Neuronal stem cell (in vitro differentiated cells): Measurements from ENCODE around the gene CKAP2. TPM values are rescaled to one million over a fixed set of nuclear protein-coding genes. Genes with fewer than 3 reads are reported as not detected.

Source experiments
- DNase-seq: peaks from one replicate; pipeline ENCODE4 v3.0.0-alpha.2; 2013; ENCODE audit warnings: low spot score
- H2AFZ ChIP-seq: one replicate; pipeline ENCODE4 v1.6.1; 2013; ENCODE audit warnings: mild to moderate bottlenecking, low read length, inconsistent platforms
- H2AK5ac ChIP-seq: 2 replicates; pipeline ENCODE4 v1.6.1; 2013; ENCODE audit warnings: low read depth, mild to moderate bottlenecking, inconsistent platforms, low read length, moderate library complexity, mixed read lengths
- H2BK120ac ChIP-seq: 2 replicates; pipeline ENCODE4 v1.6.1; 2013; ENCODE audit warnings: low read depth, mild to moderate bottlenecking, inconsistent platforms, low read length, moderate library complexity, mixed read lengths
- H2BK12ac ChIP-seq: one replicate; pipeline ENCODE4 v1.6.1; 2013; ENCODE audit warnings: low read length, inconsistent platforms
- H2BK15ac ChIP-seq: 2 replicates; pipeline ENCODE4 v1.6.1; 2013; ENCODE audit warnings: mild to moderate bottlenecking, low read length, inconsistent platforms, mixed read lengths
- H2BK5ac ChIP-seq: one replicate; pipeline ENCODE4 v1.6.1; 2013; ENCODE audit warnings: inconsistent platforms, mild to moderate bottlenecking, low read length, moderate library complexity
- H3K14ac ChIP-seq: one replicate; pipeline ENCODE4 v1.6.1; 2013; ENCODE audit warnings: low read length, inconsistent platforms
- H3K18ac ChIP-seq: 2 replicates; pipeline ENCODE4 v1.6.1; 2013; ENCODE audit warnings: low read length, inconsistent platforms
- H3K23ac ChIP-seq: 2 replicates; pipeline ENCODE4 v1.6.1; 2013; ENCODE audit warnings: low read depth, mild to moderate bottlenecking, mixed read lengths, low read length, inconsistent platforms; ENCODE audit not compliant: poor library complexity
- H3K27ac ChIP-seq: replicated peaks from 3 replicates; pipeline ENCODE4 v1.5.1; 2013; ENCODE audit warnings: low read length, inconsistent platforms
- H3K27me3 ChIP-seq, 3 experiments: 2 replicates each; pipeline ENCODE4 v1.6.1; 2013; ENCODE audit warnings: low read length in 3 of 3, mild to moderate bottlenecking in 2 of 3, inconsistent platforms in 1 of 3, low read depth in 1 of 3, mixed read lengths in 1 of 3, moderate library complexity in 1 of 3; ENCODE audit not compliant: control insufficient read depth in 3 of 3, insufficient read depth in 3 of 3
- H3K36me3 ChIP-seq, 2 donors: replicated peaks in 1 of 2; 2 replicates each; pipeline ENCODE4 v1.6.1; 2013; ENCODE audit warnings: low read length in 2 of 2; ENCODE audit not compliant: control insufficient read depth in 2 of 2, insufficient read depth in 2 of 2
- H3K4ac ChIP-seq: 2 replicates; pipeline ENCODE4 v1.6.1; 2013; ENCODE audit warnings: inconsistent platforms, mild to moderate bottlenecking, low read length, moderate library complexity
- H3K4me1 ChIP-seq, 2 donors: 1 replicate in 1 of 2; 2 replicates in 1 of 2; pipeline ENCODE4 v1.6.1; 2013; ENCODE audit warnings: low read length in 2 of 2, low read depth in 1 of 2; ENCODE audit not compliant: control insufficient read depth in 2 of 2, insufficient read depth in 1 of 2
- H3K4me2 ChIP-seq: one replicate; pipeline ENCODE4 v1.6.1; 2013; ENCODE audit warnings: mild to moderate bottlenecking, low read length, inconsistent platforms; ENCODE audit not compliant: insufficient read depth, poor library complexity, severe bottlenecking
- H3K4me3 ChIP-seq, 2 donors: 2 replicates each; pipeline ENCODE4 v1.5.1; 2013; ENCODE audit warnings: low read length in 2 of 2, mild to moderate bottlenecking in 2 of 2, inconsistent platforms in 1 of 2, moderate library complexity in 1 of 2
- H3K79me1 ChIP-seq: one replicate; pipeline ENCODE4 v1.6.1; 2013; ENCODE audit warnings: low read depth, mild to moderate bottlenecking, inconsistent platforms, low read length, moderate library complexity
- H3K9ac ChIP-seq: one replicate; pipeline ENCODE4 v1.6.1; 2013; ENCODE audit warnings: mild to moderate bottlenecking, low read depth, low read length, inconsistent platforms; ENCODE audit not compliant: poor library complexity
- H3K9me3 ChIP-seq, 2 donors: replicated peaks in 1 of 2; 2 replicates each; pipeline versions ENCODE3 to v1.6.1; 2013; ENCODE audit warnings: low read length in 2 of 2, mild to moderate bottlenecking in 2 of 2, inconsistent platforms in 1 of 2, low read depth in 1 of 2, mixed read lengths in 1 of 2, moderate library complexity in 1 of 2; ENCODE audit not compliant: control insufficient read depth in 2 of 2, insufficient read depth in 1 of 2
- H4K8ac ChIP-seq: one replicate; pipeline ENCODE4 v1.6.1; 2013; ENCODE audit warnings: low read depth, mild to moderate bottlenecking, inconsistent platforms, low read length, moderate library complexity
- H4K91ac ChIP-seq: one replicate; pipeline ENCODE4 v1.6.1; 2013; ENCODE audit warnings: low read length, low read depth, mild to moderate bottlenecking, inconsistent platforms; ENCODE audit not compliant: poor library complexity
- WGBS, 2 donors: extraction: QIAGEN DNeasy Blood & Tissue Kit; methylation state at CpG; one replicate each; pipeline ENCODE4 v1.1.7; 2013; ENCODE audit warnings: missing lambda C conversion rate in 2 of 2, mixed read lengths in 1 of 2; ENCODE audit not compliant: insufficient read length in 2 of 2, insufficient replicate concordance in 1 of 2; ENCODE audit errors: extremely low coverage in 2 of 2; 5-methylcytosine and 5-hydroxymethylcytosine counted together
- polyA plus RNA-seq, 2 experiments: library from polyadenylated mRNA; stranded (reverse); fragments of 200-250 nt; gene quantifications; one replicate each; pipeline ENCODE4 v1.2.3, GENCODE V29; 2013

CKAP2 gene, protein sequence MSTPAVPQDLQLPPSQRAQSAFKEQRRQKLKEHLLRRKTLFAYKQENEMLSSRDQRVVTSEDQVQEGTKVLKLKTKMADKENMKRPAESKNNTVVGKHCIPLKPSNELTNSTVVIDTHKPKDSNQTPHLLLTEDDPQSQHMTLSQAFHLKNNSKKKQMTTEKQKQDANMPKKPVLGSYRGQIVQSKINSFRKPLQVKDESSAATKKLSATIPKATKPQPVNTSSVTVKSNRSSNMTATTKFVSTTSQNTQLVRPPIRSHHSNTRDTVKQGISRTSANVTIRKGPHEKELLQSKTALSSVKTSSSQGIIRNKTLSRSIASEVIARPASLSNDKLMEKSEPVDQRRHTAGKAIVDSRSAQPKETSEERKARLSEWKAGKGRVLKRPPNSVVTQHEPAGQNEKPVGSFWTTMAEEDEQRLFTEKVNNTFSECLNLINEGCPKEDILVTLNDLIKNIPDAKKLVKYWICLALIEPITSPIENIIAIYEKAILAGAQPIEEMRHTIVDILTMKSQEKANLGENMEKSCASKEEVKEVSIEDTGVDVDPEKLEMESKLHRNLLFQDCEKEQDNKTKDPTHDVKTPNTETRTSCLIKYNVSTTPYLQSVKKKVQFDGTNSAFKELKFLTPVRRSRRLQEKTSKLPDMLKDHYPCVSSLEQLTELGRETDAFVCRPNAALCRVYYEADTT
- 151 TPM for polyA plus RNA-seq (2013, experiment 1 of 2)
- 152 TPM for polyA plus RNA-seq (2013, experiment 2 of 2)

DNA sequence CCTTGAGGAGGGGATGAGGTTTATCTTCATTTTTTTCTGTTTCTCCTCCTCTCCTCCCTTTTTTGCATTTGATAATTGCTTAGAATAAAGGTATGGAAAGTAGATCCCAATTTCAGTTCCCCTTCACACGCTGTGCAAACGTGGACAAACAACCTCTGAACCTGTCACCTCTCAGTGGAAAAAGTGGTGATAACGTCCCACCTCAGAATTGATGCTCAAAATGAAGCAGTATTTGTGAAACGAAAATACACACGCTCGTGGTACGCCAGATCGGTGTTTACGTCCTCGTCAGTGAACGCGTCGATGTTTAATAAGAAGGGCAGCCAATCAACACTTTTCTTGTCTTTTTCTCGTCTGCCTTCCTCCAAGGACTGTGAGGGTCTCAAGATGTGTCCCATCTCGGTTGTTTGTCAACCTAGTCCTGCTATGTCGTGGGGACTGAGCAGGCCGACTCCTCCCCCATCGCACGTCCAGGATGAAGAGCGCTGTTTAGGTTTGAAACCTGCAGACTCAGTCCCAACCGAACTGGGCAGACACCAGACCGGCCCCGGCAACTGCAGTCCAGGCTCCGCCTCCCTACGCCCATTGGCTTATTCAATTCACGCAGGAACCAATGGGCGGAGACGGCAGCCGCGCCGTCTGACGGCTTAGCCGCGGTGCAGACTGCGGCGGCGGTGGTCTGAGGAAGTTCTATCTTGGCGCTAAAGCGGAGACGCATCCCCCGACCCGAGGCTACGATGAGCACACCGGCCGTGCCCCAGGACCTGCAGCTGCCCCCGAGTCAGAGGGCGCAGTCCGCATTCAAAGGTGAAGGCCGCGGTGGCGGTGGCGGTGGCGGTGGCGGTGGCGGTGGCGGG is at the start of gene CKAP2:
CKAP2 (plus strand) TSS at position 659 of the 857 bp plus-strand sequence; CDS start at position 738, 79 bp downstream.
- Histone ChIP-seq H3K27ac (peak within 1 kb of the TSS; percentile 82), H2BK5ac (peak within 1 kb of the TSS; percentile 98), H4K91ac (peak within 1 kb of the TSS; percentile 17), H3K18ac (peak within 1 kb of the TSS; percentile 99), H2AFZ (peak within 1 kb of the TSS; percentile 92), H3K4me1 (peaks cover 3% of the 10 kb centered on the region in 2 donors), H3K4me3 (peak within 1 kb of the TSS; percentile 91 to 97), H3K79me1 (no peaks in the 10 kb centered on the region), H2BK12ac (no peak within 1 kb of the TSS), H3K9me3 (no peaks in the 10 kb centered on the region), H3K27me3 (no peaks in the 10 kb centered on the region), H2BK120ac (no peak within 1 kb of the TSS), H3K4ac (no peak within 1 kb of the TSS), H3K23ac (peak within 1 kb of the TSS; percentile 94), H3K36me3 (peaks cover 11 to 37% of the 10 kb centered on the region in 2 donors), H3K14ac (peak within 1 kb of the TSS; percentile 85), H2BK15ac (peak within 1 kb of the TSS; percentile 79), H2AK5ac (peak within 1 kb of the TSS; percentile 58), H3K4me2 (peak within 1 kb of the TSS; percentile 51), H3K9ac (peak within 1 kb of the TSS; percentile 96), H4K8ac (peak within 1 kb of the TSS; percentile 9)
- DNase-seq, result peak; percentile 84
- no CpG with 5 or more reads among the region's 56 CpGs for WGBS, 2 donors

- Histone ChIP-seq H3K9me3 (no peaks in the 10 kb centered on the region), H3K4me2 (peak within 1 kb of the TSS; percentile 94), H3K27ac (no peak within 1 kb of the TSS), H2BK5ac (no peak within 1 kb of the TSS), H3K36me3 (peaks cover 0 to 10% of the 10 kb centered on the region in 2 donors), H3K14ac (no peak within 1 kb of the TSS), H2BK15ac (peak within 1 kb of the TSS; percentile 37), H2AFZ (peak within 1 kb of the TSS; percentile 84), H2AK5ac (peak within 1 kb of the TSS; percentile 46), H2BK120ac (no peak within 1 kb of the TSS), H3K4me1 (peaks cover 0 to 3% of the 10 kb centered on the region in 2 donors), H3K79me1 (peaks cover 3% of the 10 kb centered on the region), H3K27me3 (peaks cover 0 to 23% (median 0%) of the 10 kb centered on the region in 3 experiments), H2BK12ac (no peak within 1 kb of the TSS), H4K8ac (no peak within 1 kb of the TSS), H3K4me3 (peak within 1 kb of the TSS; percentile 29 to 79), H4K91ac (no peak within 1 kb of the TSS), H3K4ac (no peak within 1 kb of the TSS), H3K9ac (peak within 1 kb of the TSS; percentile 64), H3K23ac (peak within 1 kb of the TSS; percentile 80), H3K18ac (peak within 1 kb of the TSS; percentile 90)
- WGBS, 2 donors, result no CpG with 5 or more reads among the region's 68 CpGs
- peak; percentile 17 for DNase-seq
Measured at GRCh38 chr13:52405767-52406494, 49.3 kb upstream of the CKAP2 start, which contains the start of gene THSD1. Gene THSD1, minus strand, starts transcription at chr13:52406172. Its CDS starts 3,572 bp downstream, at chr13:52402600.

- H3K79me1 ChIP-seq, result peaks cover 3% of the 10 kb centered on the region
- H3K27ac ChIP-seq, result no peak overlapping the region
- no peak overlapping the region for H4K8ac ChIP-seq
- H3K9ac ChIP-seq, result no peak overlapping the region
- peaks cover 0 to 14% of the 10 kb centered on the region in 2 donors for H3K36me3 ChIP-seq
- no peak overlapping the region for H2BK5ac ChIP-seq
- no peaks in the 10 kb centered on the region for H3K9me3 ChIP-seq
- DNase-seq, result no peak
- H3K4me2 ChIP-seq, result no peak overlapping the region
- no peak overlapping the region for H3K4ac ChIP-seq
- WGBS, 2 donors, result no CpG with 5 or more reads among the region's 4 CpGs
- no peak overlapping the region for H3K4me3 ChIP-seq
- H3K23ac ChIP-seq, result no peak overlapping the region
- H3K27me3 ChIP-seq, result peaks cover 0 to 23% (median 0%) of the 10 kb centered on the region in 3 experiments
- no peak overlapping the region for H2AK5ac ChIP-seq
- H4K91ac ChIP-seq, result no peak overlapping the region
- no peak overlapping the region for H2BK120ac ChIP-seq
- H2BK12ac ChIP-seq, result no peak overlapping the region
- no peak overlapping the region for H3K14ac ChIP-seq
- H2AFZ ChIP-seq, result peak overlapping the region; percentile 84
- H3K18ac ChIP-seq, result no peak overlapping the region
- peaks cover 0 to 3% of the 10 kb centered on the region in 2 donors for H3K4me1 ChIP-seq
- no peak overlapping the region for H2BK15ac ChIP-seq
Measured at GRCh38 chr13:52406629-52407028, 48.6 kb upstream of the CKAP2 start.
